HepG2 (cell line): Measurements from ENCODE around the gene COMMD4. TPM values are rescaled to one million over a fixed set of nuclear protein-coding genes. Genes with fewer than 3 reads are reported as not detected.
A peak's percentile ranks its signal among the peaks of the same experiment; 100 is the strongest.

Experiments
- ATF3 ChIP-seq: sonication (generic); formaldehyde crosslinking; IDR thresholded peaks from 2 replicates; pipeline ENCODE4 v1.4.0; 2020; ENCODE audit warnings: missing genetic modification reagents
- CBX2 ChIP-seq, 2 experiments: fragments of 200-600 bp in 1 of 2; sonication (generic); formaldehyde crosslinking in 1 of 2; IDR thresholded peaks; 2 replicates each; pipeline versions ENCODE4 v1.7.0 to v1.8.1; 2018 to 2022; ENCODE audit warnings: low read depth in 2 of 2, low read length in 1 of 2, mild to moderate bottlenecking in 1 of 2, missing genetic modification reagents in 1 of 2
- CSRNP2 ChIP-seq: sonication (generic); formaldehyde crosslinking; conservative IDR thresholded peaks from 2 replicates; pipeline ENCODE4 v1.8.0; 2022; ENCODE audit warnings: low read depth, missing genetic modification reagents
- FOSL2 ChIP-seq: sonication (generic); formaldehyde crosslinking; IDR thresholded peaks from 2 replicates; pipeline ENCODE4 v1.4.0; 2020; ENCODE audit warnings: missing genetic modification reagents
- HMGXB3 ChIP-seq: sonication (generic); formaldehyde crosslinking; IDR thresholded peaks from 2 replicates; pipeline ENCODE4 v1.4.0; 2020; ENCODE audit warnings: missing genetic modification reagents, borderline replicate concordance
- HNF4A ChIP-seq: sonication (generic); formaldehyde crosslinking; IDR thresholded peaks from 2 replicates; pipeline ENCODE4 v1.4.0; 2020; ENCODE audit warnings: missing genetic modification reagents
- HOXD1 ChIP-seq: sonication (generic); formaldehyde crosslinking; IDR thresholded peaks from 2 replicates; pipeline ENCODE4 v1.5.0; 2020; ENCODE audit warnings: missing genetic modification reagents
- IKZF4 ChIP-seq: sonication (generic); formaldehyde crosslinking; IDR thresholded peaks from 2 replicates; pipeline ENCODE4 v1.5.1; 2020; ENCODE audit warnings: borderline replicate concordance, mild to moderate bottlenecking, low read depth, missing genetic modification reagents; ENCODE audit errors: not compliant biosample characterization
- NCOR1 ChIP-seq: fragments of 200-600 bp; sonication (generic); IDR thresholded peaks from 2 replicates; pipeline ENCODE4 v1.7.0; 2017; ENCODE audit warnings: antibody characterized with exemption, low read length, borderline replicate concordance
- SIX4 ChIP-seq: sonication (generic); formaldehyde crosslinking; IDR thresholded peaks from 2 replicates; pipeline ENCODE4 v1.4.0; 2020; ENCODE audit warnings: missing genetic modification reagents
- SNAPC5 ChIP-seq: sonication (generic); formaldehyde crosslinking; IDR thresholded peaks from 2 replicates; pipeline ENCODE4 v1.8.1; 2023; ENCODE audit warnings: mild to moderate bottlenecking, missing genetic modification reagents, borderline replicate concordance
- U2AF1 ChIP-seq: fragments of 200-400 bp; formaldehyde crosslinking; optimal IDR thresholded peaks from 2 replicates; pipeline ENCODE3; 2017; ENCODE audit warnings: mild to moderate bottlenecking, low read depth, low read length
- ZBTB42 ChIP-seq: sonication (generic); formaldehyde crosslinking; IDR thresholded peaks from 2 replicates; pipeline ENCODE4 v1.5.0; 2020; ENCODE audit warnings: mild to moderate bottlenecking, missing genetic modification reagents
- ZFP82 ChIP-seq: sonication (generic); formaldehyde crosslinking; IDR thresholded peaks from 2 replicates; pipeline ENCODE4 v1.5.1; 2020; ENCODE audit warnings: mild to moderate bottlenecking, missing genetic modification reagents, borderline replicate concordance
- ZKSCAN8 ChIP-seq: IDR thresholded peaks from 2 replicates; pipeline ENCODE4 v1.6.1; 2016; ENCODE audit warnings: borderline replicate concordance, missing genetic modification reagents, missing compliant biosample characterization
- ZMYM3 ChIP-seq: sonication (generic); formaldehyde crosslinking; IDR thresholded peaks from 2 replicates; pipeline ENCODE4 v1.5.1; 2020; ENCODE audit warnings: mild to moderate bottlenecking, missing genetic modification reagents
- ZNF580 ChIP-seq: IDR thresholded peaks from 2 replicates; pipeline ENCODE4 v1.6.1; 2016; ENCODE audit warnings: low read depth, borderline replicate concordance
- ZNF652 ChIP-seq: IDR thresholded peaks from 2 replicates; pipeline ENCODE4 v1.6.1; 2016; ENCODE audit warnings: low read depth, borderline replicate concordance
- ZNF674 ChIP-seq: sonication (generic); formaldehyde crosslinking; IDR thresholded peaks from 2 replicates; pipeline ENCODE4 v1.5.0; 2020; ENCODE audit warnings: low read depth, mild to moderate bottlenecking, missing genetic modification reagents
- ZNF703 ChIP-seq: sonication (generic); formaldehyde crosslinking; IDR thresholded peaks from 2 replicates; pipeline ENCODE4 v1.5.1; 2020; ENCODE audit warnings: missing genetic modification reagents, mild to moderate bottlenecking, moderate library complexity, borderline replicate concordance
- ZNF775 ChIP-seq: sonication (generic); formaldehyde crosslinking; IDR thresholded peaks from 2 replicates; pipeline ENCODE4 v1.4.0; 2020; ENCODE audit warnings: missing genetic modification reagents, mild to moderate bottlenecking, moderate library complexity, borderline replicate concordance
- ZNF788 ChIP-seq: sonication (generic); formaldehyde crosslinking; IDR thresholded peaks from 2 replicates; pipeline ENCODE4 v1.5.0; 2020; ENCODE audit warnings: mild to moderate bottlenecking, missing genetic modification reagents, borderline replicate concordance
- polyA plus RNA-seq, 8 experiments: library from polyadenylated mRNA; depleted of rRNA in 3 of 8; stranded (reverse) in 7 of 8; unstranded in 1 of 8; fragments of >200 nt; fragmentation: Illumina TruSeq in 4 of 8; extraction: Trizol in 4 of 8; gene quantifications; 2 replicates each; pipeline versions ENCODE4 v1.2.1 to v1.2.3, GENCODE V29; 2011 to 2016; ENCODE audit warnings: low read depth in 4 of 8, missing spikeins in 1 of 8, mixed read lengths in 1 of 8; ENCODE audit not compliant: insufficient read depth in 1 of 8
- total RNA-seq, 5 experiments: library from RNA; depleted of rRNA; stranded (reverse); fragments of >200 nt; fragmentation: Illumina TruSeq; extraction: Trizol; gene quantifications; 2 replicates each; pipeline ENCODE4 v1.2.3, GENCODE V29; 2016; ENCODE audit warnings: low read depth in 1 of 5

COMMD4 gene
- total and polyA plus RNA-seq, 2 of the 13 experiments (the other 11 are each of a cell fraction or from before 2014, with no cell fraction given) = 45.8 to 89.9 TPM

GRCh38 chr15:75367913-75368688, 32.2 kb downstream of the COMMD4 start, which contains the start of gene MAN2C1 (continued):
- TF ChIP-seq ZNF703 (CRISPR knock-in tag) (peak; percentile 65; the same call in 1 of the 2 replicates), ZNF674 (CRISPR knock-in tag) (no peak), ZMYM3 (CRISPR knock-in tag) (0 out of 2 replicates have a peak, but pooled peaks have one; percentile 51), FOSL2 (CRISPR knock-in tag) (peak; percentile 60), SNAPC5 (CRISPR knock-in tag) (0 out of 2 replicates have a peak, but pooled peaks have one; percentile 18), ZNF652 (CRISPR knock-in tag) (peak; percentile 51; the same call in 1 of the 2 replicates), ZBTB42 (no peak), U2AF1 (peak; percentile 68), HMGXB3 (CRISPR knock-in tag) (peak; percentile 25), ZKSCAN8 (CRISPR knock-in tag) (peak; percentile 67), ATF3 (CRISPR knock-in tag) (no peak), ZNF788 (CRISPR knock-in tag) (peak; percentile 81), CSRNP2 (CRISPR knock-in tag) (no peak), ZFP82 (CRISPR knock-in tag) (peak; percentile 94), IKZF4 (CRISPR knock-in tag) (peak; percentile 61), HNF4A (CRISPR knock-in tag) (0 out of 2 replicates have a peak, but pooled peaks have one; percentile 4), NCOR1 (no peak), ZNF775 (no peak), SIX4 (CRISPR knock-in tag) (peak; percentile 31; the same call in 1 of the 2 replicates), CBX2 (IDR thresholded peaks at IDR 0.05; ENCODE audit: low read depth, low read length) (no peak), CBX2 (CRISPR knock-in tag; IDR thresholded peaks at IDR 0.05; ENCODE audit: low read depth) (peak; percentile 76; the same call in 1 of the 2 replicates), ZNF580 (CRISPR knock-in tag) (peak; percentile 75; the same call in 1 of the 2 replicates), HOXD1 (CRISPR knock-in tag) (peak; percentile 66; the same call in 1 of the 2 replicates)
